ENCODE measurements around the gene MAD1L1. TPM values are rescaled to one million over a fixed set of nuclear protein-coding genes. Genes with fewer than 3 reads are reported as not detected.

Gene MAD1L1
- total RNA-seq, 1 donor from 2014 or later: 55.0 TPM

DNA sequence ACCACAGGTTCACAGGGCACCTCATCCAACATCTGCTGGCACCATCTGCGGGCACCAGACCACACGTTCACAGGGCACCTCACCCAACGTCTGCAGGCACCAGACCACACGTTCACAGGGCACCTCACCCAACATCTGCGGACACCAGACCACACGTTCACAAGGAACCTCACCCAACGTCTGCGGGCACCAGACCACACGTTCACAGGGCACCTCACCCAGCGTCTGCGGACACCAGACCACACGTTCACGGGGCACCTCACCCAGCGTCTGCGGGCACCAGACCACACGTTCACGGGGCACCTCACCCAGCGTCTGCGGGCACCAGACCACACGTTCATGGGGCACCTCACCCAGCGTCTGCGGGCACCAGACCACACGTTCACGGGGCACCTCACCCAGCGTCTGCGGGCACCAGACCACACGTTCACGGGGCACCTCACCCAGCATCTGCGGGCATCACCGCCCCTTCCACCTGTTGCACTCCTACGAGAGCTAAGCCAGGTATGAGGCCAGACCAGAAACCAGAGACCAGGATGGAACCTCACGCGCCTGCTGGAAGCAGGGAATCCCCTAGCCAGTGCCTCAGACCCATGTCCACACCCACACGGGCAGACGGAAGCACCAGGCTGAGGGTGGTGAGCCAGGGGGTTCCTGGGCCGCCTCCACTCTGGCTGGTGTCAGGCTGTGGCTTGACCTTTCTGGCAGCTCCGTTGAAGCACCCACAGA lies 182.8 kb downstream of the MAD1L1 start:
- no peaks in the 10 kb centered on the region for H3K27me3 Mint-ChIP-seq (ENCODE audit: low read depth)
- H3K4me3 Mint-ChIP-seq (ENCODE audit: low read depth): no peak overlapping the region
- intact Hi-C loops (cut with micrococcal nuclease): no loop called here
- no peak overlapping the region for H3K27ac Mint-ChIP-seq
- H3K36me3 Mint-ChIP-seq (ENCODE audit: low read depth): no peaks in the 10 kb centered on the region
- DNase-seq (ENCODE audit: low spot score): no peak
- no peaks in the 10 kb centered on the region for H3K9me3 Mint-ChIP-seq
- no peaks in the 10 kb centered on the region for H3K4me1 Mint-ChIP-seq (ENCODE audit: low read depth)

DNA sequence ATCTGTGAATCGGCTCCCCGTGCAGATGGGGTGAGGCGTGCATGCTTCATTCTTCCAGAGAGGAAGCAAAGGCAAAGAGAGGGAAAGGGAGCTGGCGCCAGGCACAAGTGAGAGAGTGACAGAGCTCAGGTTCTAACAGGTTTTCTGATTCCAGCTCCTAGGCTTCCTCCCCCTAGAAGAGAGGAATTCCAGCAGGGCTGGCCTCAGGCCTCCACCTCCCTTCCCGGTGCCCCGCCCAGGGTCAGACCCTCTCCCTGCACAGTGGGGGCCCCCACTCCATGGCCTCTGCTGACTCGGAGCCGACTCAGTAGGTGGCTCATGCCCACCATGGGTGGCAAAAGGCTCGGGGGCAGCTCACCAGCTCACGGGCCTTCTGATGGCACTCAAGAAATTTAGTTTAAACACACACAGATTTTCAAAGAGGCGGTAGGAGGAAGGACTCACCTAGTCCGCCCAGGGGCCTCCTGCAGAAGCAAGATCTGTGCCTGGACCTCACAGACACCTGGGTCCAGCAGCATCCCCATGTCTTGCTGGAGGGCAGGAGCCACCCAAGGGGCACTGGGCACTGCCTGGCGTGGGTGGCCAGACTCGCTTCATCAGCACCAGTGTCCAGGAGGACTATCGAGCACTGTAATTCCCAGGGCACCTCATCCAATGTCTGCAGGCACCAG lies 183.5 kb downstream of the MAD1L1 start:
- H3K36me3 Mint-ChIP-seq (ENCODE audit: low read depth): no peaks in the 10 kb centered on the region
- H3K4me1 Mint-ChIP-seq (ENCODE audit: low read depth): no peaks in the 10 kb centered on the region
- intact Hi-C loops (cut with micrococcal nuclease): no loop called here
- H3K9me3 Mint-ChIP-seq: no peaks in the 10 kb centered on the region
- H3K27me3 Mint-ChIP-seq (ENCODE audit: low read depth): no peaks in the 10 kb centered on the region
- DNase-seq (ENCODE audit: low spot score): no peak
- no peak overlapping the region for H3K4me3 Mint-ChIP-seq (ENCODE audit: low read depth)
- H3K27ac Mint-ChIP-seq: no peak overlapping the region

DNA sequence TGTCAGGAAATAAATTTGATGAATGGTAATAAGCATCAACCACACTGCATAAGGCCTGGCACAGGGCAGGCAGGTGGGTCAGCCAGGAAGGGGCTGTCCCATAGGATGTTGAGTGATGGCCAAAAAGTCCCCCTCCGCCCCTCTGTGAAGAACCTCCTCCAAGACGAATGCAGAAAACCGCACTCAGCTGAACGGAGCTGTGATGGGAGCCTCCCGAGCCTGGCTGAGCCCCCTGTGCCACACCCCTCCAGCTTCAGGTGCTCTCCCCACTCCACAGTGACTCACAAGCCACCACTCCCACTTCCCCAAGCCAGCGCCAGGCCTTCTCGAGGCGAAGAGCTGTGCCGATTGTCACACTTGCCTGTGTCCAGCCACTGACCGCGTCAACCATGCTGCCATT lies 184.2 kb downstream of the MAD1L1 start:
- Mint-ChIP-seq H3K27ac (no peak overlapping the region), H3K36me3 (ENCODE audit: low read depth) (no peaks in the 10 kb centered on the region), H3K4me1 (ENCODE audit: low read depth) (no peaks in the 10 kb centered on the region), H3K9me3 (no peaks in the 10 kb centered on the region), H3K4me3 (ENCODE audit: low read depth) (no peak overlapping the region), H3K27me3 (ENCODE audit: low read depth) (no peaks in the 10 kb centered on the region)
- intact Hi-C loops (cut with micrococcal nuclease): no loop called here
- DNase-seq (ENCODE audit: low spot score): no peak

DNA sequence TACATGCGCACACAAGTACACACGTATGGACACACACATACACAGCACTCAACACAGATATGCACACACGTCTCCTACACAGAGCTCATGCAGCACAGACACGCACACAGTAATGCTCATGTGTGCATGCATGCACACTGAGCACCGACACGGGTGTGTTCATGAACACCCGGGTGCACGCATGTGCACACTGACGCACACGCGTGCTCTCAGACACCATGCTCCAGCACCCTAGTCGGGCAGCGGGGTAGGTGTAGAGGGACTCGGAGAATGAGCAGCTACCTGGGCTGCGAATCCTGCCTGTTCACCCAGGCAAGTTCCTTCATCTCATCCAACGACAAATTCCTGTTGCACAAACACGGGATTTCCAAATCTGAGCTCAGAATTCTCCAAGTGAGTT lies 184.7 kb downstream of the MAD1L1 start:
- intact Hi-C loops (cut with micrococcal nuclease): no loop called here
- H3K4me1 Mint-ChIP-seq (ENCODE audit: low read depth): no peaks in the 10 kb centered on the region
- no peak for DNase-seq (ENCODE audit: low spot score)
- no peaks in the 10 kb centered on the region for H3K9me3 Mint-ChIP-seq
- no peak overlapping the region for H3K27ac Mint-ChIP-seq
- H3K4me3 Mint-ChIP-seq (ENCODE audit: low read depth): no peak overlapping the region
- peaks cover 3% of the 10 kb centered on the region for H3K36me3 Mint-ChIP-seq (ENCODE audit: low read depth)
- H3K27me3 Mint-ChIP-seq (ENCODE audit: low read depth): no peaks in the 10 kb centered on the region

DNA sequence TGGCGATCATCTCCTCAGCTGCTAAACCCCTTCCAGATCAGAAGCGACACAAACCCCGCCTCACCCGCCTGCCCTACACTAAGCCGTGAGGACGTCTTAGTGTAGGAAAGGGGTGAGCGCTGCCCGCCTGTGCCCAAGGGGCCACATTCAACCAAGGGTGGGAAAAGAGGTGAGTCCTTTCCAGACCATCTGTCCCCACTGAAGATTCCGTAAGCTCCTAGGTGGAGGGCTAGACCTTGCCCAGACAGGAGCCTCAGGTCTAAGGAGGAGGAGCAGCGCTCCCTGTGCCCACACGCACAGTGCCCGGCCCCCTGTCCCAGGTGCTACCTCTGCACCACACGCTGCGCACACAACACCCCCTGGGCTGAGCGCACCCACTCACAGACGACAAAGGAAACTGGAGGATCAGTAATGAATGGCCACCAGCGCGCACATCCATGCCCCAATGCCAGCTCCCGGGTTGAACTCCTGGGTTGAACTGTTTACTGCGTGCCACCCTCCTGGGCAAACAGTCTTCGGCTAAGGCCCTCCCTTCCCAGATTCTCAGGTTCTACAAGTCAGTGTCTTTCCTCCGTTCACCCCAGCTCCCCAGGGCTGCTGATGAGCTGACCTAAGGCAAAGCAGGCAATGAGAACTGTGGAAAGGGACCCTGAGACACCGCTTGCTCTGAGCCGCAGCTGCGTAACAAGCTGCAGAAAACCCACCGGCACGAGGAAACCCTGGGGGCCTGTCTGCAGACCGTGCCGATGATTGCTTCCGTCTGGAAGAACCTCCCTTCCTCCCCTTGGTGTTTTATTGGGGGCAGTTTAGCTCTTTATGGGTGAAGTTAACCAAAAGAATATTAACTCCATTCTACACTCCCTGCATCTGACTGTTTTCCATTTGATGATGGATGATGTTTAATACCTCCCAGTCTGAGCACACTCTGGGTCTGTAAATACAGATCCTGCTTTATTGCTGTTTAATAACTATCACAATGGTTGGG lies 185.9 kb downstream of the MAD1L1 start:
- intact Hi-C loops (cut with micrococcal nuclease): no loop called here
- no peak for DNase-seq (ENCODE audit: low spot score)
- Mint-ChIP-seq H3K27ac (no peak overlapping the region), H3K36me3 (ENCODE audit: low read depth) (peaks cover 7% of the 10 kb centered on the region), H3K9me3 (no peaks in the 10 kb centered on the region), H3K4me1 (ENCODE audit: low read depth) (peaks cover 2% of the 10 kb centered on the region), H3K27me3 (ENCODE audit: low read depth) (no peaks in the 10 kb centered on the region), H3K4me3 (ENCODE audit: low read depth) (no peak overlapping the region)

DNA sequence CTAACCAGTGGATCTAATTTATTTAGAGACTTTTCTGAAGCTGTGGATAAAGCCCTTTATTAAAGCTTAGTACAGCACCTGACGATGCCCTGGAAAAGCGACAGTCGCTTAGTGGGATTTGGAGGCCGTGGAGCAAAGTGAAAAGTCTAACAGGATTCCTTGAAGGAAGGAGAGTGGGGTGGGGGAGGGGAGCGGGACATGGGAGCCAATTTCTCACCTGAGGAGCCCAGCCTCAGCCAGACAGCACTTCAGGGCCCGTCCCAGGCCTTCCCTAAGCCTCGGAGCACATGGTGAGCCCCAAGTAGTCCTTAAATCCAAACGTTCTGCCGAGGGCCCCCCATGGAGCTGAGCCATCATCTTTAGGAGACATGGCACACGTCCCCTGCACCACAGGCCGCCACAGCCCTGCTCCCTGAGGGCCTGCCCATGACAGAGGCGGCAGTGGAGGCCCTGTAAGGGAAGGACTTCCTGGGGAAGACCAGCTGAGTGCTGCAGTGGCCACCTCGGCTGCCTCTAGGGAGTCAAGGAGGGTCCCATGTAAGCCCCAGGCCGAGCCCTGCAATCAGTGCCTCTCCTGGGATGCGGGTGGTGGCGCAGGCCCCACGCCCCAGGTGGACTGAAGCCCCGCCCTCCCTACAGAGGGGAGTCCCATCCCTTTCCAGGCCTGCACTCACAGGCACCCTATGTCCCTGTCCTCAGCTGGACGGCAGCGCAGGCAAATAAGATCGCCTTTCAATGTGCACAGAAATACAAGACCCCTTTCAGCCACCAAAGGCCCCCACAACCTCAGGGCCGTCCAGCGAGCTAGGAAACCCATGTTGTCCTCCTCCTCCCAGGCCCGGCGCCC lies 187.0 kb downstream of the MAD1L1 start:
- Mint-ChIP-seq H3K36me3 (ENCODE audit: low read depth) (peaks cover 10% of the 10 kb centered on the region), H3K27ac (no peak overlapping the region), H3K4me1 (ENCODE audit: low read depth) (peaks cover 10% of the 10 kb centered on the region), H3K4me3 (ENCODE audit: low read depth) (no peak overlapping the region), H3K27me3 (ENCODE audit: low read depth) (no peaks in the 10 kb centered on the region), H3K9me3 (no peaks in the 10 kb centered on the region)
- intact Hi-C loops (cut with micrococcal nuclease): no loop called here
- DNase-seq (ENCODE audit: low spot score): no peak

DNA sequence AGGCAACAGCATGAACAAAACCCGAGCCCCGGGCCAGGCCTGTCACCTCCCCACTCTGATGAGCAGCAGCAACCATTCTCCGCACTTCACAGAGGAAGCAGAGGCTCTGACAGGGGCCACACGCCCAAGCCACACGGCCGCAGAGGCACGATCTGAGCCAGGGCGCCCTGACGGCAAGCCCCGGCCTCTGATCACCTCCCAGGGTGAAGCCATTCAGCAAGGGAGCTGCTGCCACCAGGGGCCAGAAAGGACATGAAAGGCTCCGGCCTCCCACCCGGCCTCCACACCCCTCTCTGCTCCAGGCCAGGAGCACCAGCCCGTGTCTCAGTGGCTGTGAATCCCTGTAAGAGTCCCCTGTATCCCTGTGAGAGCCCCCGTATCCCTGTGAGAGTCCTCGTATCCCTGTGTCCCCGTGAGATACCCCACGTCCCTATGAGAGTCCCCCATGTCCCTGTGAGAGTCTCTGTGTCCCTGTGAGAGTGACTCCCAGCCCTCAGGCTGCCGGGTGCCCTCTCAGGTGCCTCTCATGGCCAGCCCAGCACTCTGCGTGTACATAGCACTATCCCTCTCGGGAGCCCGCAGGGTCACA lies 187.8 kb downstream of the MAD1L1 start:
- H3K4me1 Mint-ChIP-seq (ENCODE audit: low read depth): peaks cover 18% of the 10 kb centered on the region
- no peak overlapping the region for H3K27ac Mint-ChIP-seq
- H3K36me3 Mint-ChIP-seq (ENCODE audit: low read depth): peaks cover 10% of the 10 kb centered on the region
- H3K9me3 Mint-ChIP-seq: no peaks in the 10 kb centered on the region
- no peak overlapping the region for H3K4me3 Mint-ChIP-seq (ENCODE audit: low read depth)
- DNase-seq (ENCODE audit: low spot score): no peak
- H3K27me3 Mint-ChIP-seq (ENCODE audit: low read depth): no peaks in the 10 kb centered on the region
- intact Hi-C loops (cut with micrococcal nuclease): no loop called here

DNA sequence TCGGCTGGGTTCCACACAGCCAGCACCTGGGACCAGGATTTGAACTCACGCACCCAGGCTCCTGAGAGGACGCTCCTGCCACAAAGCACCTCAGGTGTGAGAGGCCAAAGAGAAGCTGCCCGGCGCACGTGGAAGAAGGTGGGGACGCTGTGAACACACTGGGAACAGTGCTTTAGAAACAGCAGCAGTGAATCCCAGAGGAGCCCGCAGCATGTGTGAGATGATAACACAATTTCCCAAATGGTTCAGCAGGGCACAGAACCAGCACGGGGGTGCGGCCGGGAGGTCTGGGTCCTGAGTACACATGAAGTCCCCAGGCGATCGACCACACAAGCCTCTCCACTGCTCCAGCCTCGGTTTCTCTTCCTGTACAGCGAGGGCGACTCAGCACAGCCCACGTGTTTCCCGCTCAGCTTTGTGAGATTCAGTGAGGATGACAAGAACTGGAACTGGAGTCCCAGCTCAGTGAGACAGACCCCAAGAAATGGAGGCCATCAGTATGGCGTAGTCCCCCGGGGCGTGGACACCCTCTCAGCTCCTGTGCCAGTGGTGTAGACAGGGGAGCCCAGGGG lies 188.3 kb downstream of the MAD1L1 start:
- Mint-ChIP-seq H3K4me1 (ENCODE audit: low read depth) (peaks cover 24% of the 10 kb centered on the region), H3K9me3 (no peaks in the 10 kb centered on the region), H3K27ac (no peak overlapping the region), H3K27me3 (ENCODE audit: low read depth) (no peaks in the 10 kb centered on the region), H3K4me3 (ENCODE audit: low read depth) (no peak overlapping the region), H3K36me3 (ENCODE audit: low read depth) (peaks cover 13% of the 10 kb centered on the region)
- no peak for DNase-seq (ENCODE audit: low spot score)
- intact Hi-C loops (cut with micrococcal nuclease): no loop called here

DNA sequence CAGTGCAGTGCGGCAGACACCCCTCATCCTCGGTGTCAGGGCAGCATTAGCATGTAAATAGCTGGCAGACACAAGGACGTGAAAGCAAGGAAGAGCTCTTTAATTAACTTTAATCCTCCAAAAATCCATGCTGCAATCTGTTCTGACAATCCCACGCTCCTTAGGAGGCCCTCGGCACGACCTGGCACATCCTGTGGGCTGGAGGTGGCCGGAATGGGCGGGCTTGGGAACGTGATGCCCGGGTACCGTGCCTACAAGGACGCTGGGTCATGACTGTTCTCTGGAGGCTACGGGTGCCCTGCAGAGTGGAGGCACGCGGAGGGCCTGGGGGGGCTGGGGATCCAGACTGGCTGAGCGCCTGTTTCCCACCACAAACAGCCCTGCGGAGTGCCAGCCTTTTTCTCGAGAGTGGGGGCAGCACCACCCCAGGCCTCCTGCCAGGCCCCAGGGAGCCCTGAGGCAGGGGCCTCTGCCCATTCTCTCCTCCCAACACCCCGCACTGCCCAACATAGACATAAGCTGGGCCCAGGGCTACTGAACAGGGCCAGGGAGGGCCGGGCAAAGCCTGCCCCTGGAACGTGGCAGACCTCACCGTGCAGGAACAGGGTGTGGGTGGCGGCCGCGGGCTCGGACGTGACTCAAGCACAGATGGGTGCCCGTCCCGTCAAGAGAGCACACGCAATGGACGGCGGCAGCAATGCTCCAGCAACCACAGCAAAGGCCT lies 189.3 kb downstream of the MAD1L1 start:
- Mint-ChIP-seq H3K27me3 (ENCODE audit: low read depth) (no peaks in the 10 kb centered on the region), H3K4me3 (ENCODE audit: low read depth) (no peak overlapping the region), H3K27ac (no peak overlapping the region), H3K36me3 (ENCODE audit: low read depth) (peaks cover 13% of the 10 kb centered on the region), H3K4me1 (ENCODE audit: low read depth) (peaks cover 32% of the 10 kb centered on the region), H3K9me3 (no peaks in the 10 kb centered on the region)
- DNase-seq (ENCODE audit: low spot score): no peak
- intact Hi-C loops (cut with micrococcal nuclease): no loop called here

DNA sequence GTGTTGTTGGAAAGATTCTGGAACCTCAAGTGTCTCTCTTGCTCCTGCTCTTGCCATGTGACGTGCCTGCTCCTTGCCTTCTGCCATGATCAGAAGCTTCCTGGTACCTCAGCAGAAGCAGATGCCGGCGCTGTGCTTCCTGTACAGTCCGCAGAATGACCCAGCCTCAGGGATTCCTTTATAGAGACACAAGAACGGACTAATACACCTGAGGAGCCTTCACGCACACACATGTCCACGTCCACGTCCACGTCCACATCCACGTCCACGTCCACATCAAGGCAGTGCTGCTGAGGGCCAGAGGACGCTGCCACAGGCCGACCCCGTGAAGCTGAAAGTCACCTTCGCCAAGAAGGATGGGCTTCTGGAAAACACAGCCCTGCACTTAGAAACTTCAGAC lies 190.1 kb downstream of the MAD1L1 start:
- H3K36me3 Mint-ChIP-seq (ENCODE audit: low read depth): peaks cover 13% of the 10 kb centered on the region
- H3K4me1 Mint-ChIP-seq (ENCODE audit: low read depth): peaks cover 38% of the 10 kb centered on the region
- no peak overlapping the region for H3K27ac Mint-ChIP-seq
- intact Hi-C loops (cut with micrococcal nuclease): no loop called here
- no peaks in the 10 kb centered on the region for H3K9me3 Mint-ChIP-seq
- H3K4me3 Mint-ChIP-seq (ENCODE audit: low read depth): no peak overlapping the region
- no peak for DNase-seq (ENCODE audit: low spot score)
- H3K27me3 Mint-ChIP-seq (ENCODE audit: low read depth): no peaks in the 10 kb centered on the region

Data from activated T-helper 2 cell treated with anti-CD3 and anti-CD28 coated beads, Interferon-gamma antibody, Interleukin-2, Interleukin-4, amounts not matched to agents 10 μg/mL and 5 μg/mL and 100 μg/mL, durations not matched to agents 14 hours and 24 hours and 36 hours (primary cell).